Astrocyte (in vitro differentiated cells and primary cell): ENCODE data around the gene EPHA2. TPM values are rescaled to one million over a fixed set of nuclear protein-coding genes. Genes with fewer than 3 reads are reported as not detected.

ENCODE experiments used
- DNase-seq: peaks from one replicate; pipeline ENCODE4 v3.0.0-alpha.2; 2010; ENCODE audit warnings: low read depth
- FAIRE-seq: peaks from 2 replicates; lab custom pipeline; 2011; peaks lifted over from hg19 to GRCh38; lab: Jason Lieb, UNC
- H2AFZ ChIP-seq: 2 replicates; pipeline ENCODE4 v1.6.0; 2012; ENCODE audit warnings: low read depth, low read length, inconsistent platforms
- H3K27ac ChIP-seq: 2 replicates; pipeline ENCODE4 v1.5.1; 2011; ENCODE audit warnings: low read depth, low read length, inconsistent platforms
- H3K27me3 ChIP-seq: 2 replicates; pipeline ENCODE4 v1.6.0; 2011; ENCODE audit warnings: low read length, inconsistent platforms; ENCODE audit not compliant: insufficient read depth
- H3K36me3 ChIP-seq: 2 replicates; pipeline ENCODE4 v1.5.1; 2011; ENCODE audit warnings: low read length, inconsistent platforms; ENCODE audit not compliant: insufficient read depth
- H3K4me1 ChIP-seq: 2 replicates; pipeline ENCODE4 v1.5.1; 2011; ENCODE audit warnings: low read length, inconsistent platforms; ENCODE audit not compliant: insufficient read depth
- H3K4me2 ChIP-seq: 2 replicates; pipeline ENCODE4 v1.6.0; 2012; ENCODE audit warnings: low read length, inconsistent platforms
- H3K4me3 ChIP-seq: 2 replicates; pipeline ENCODE4 v1.5.1; 2011; ENCODE audit warnings: low read depth, mild to moderate bottlenecking, low read length, inconsistent platforms; ENCODE audit not compliant: insufficient read depth
- H3K79me2 ChIP-seq: 2 replicates; pipeline ENCODE4 v1.6.0; 2012; ENCODE audit warnings: mild to moderate bottlenecking, low read length, inconsistent platforms; ENCODE audit not compliant: insufficient read depth
- H3K9ac ChIP-seq: 2 replicates; pipeline ENCODE4 v1.6.0; 2012; ENCODE audit warnings: mild to moderate bottlenecking, low read length, inconsistent platforms
- H3K9me3 ChIP-seq: 2 replicates; pipeline ENCODE4 v1.5.1; 2012; ENCODE audit warnings: low read depth, mild to moderate bottlenecking, low read length, inconsistent platforms; ENCODE audit not compliant: insufficient read depth
- H4K20me1 ChIP-seq: 2 replicates; pipeline ENCODE4 v1.6.0; 2012; ENCODE audit warnings: low read length, inconsistent platforms; ENCODE audit not compliant: insufficient read depth
- H3K27ac Mint-ChIP-seq: one replicate; pipeline ENCODE4 v1.8.0; 2021; ENCODE audit warnings: mild to moderate bottlenecking, mixed read lengths; ENCODE audit not compliant: unreplicated experiment
- H3K27me3 Mint-ChIP-seq: one replicate; pipeline ENCODE4 v1.8.0; 2021; ENCODE audit warnings: low read depth, mixed read lengths; ENCODE audit not compliant: unreplicated experiment
- H3K36me3 Mint-ChIP-seq: one replicate; pipeline ENCODE4 v1.8.0; 2021; ENCODE audit warnings: low read depth, mixed read lengths; ENCODE audit not compliant: unreplicated experiment
- H3K4me1 Mint-ChIP-seq: one replicate; pipeline ENCODE4 v1.8.0; 2021; ENCODE audit warnings: low read depth, mixed read lengths; ENCODE audit not compliant: unreplicated experiment
- H3K4me3 Mint-ChIP-seq: one replicate; pipeline ENCODE4 v1.8.0; 2021; ENCODE audit warnings: mild to moderate bottlenecking, moderate library complexity, mixed read lengths; ENCODE audit not compliant: unreplicated experiment
- H3K9me3 Mint-ChIP-seq: one replicate; pipeline ENCODE4 v1.8.0; 2021; ENCODE audit warnings: mild to moderate bottlenecking, mixed read lengths; ENCODE audit not compliant: unreplicated experiment
- CTCF ChIP-seq: IDR thresholded peaks from 2 replicates; pipeline ENCODE4 v1.5.1; 2011; ENCODE audit warnings: low read depth, mild to moderate bottlenecking, inconsistent platforms, low read length, moderate library complexity; ENCODE audit not compliant: insufficient read depth
- EZH2 ChIP-seq: IDR thresholded peaks from 2 replicates; pipeline ENCODE4 v1.6.1; 2012; ENCODE audit warnings: mild to moderate bottlenecking, low read length, inconsistent platforms; ENCODE audit not compliant: insufficient read depth
- total RNA-seq: library from RNA; stranded (reverse); gene quantifications from 2 replicates; pipeline ENCODE4 v1.2.1, GENCODE V29; 2021

The EPHA2 gene
- total RNA-seq, 1 donor from 2014 or later, result 140 TPM

GRCh38 chr1:16116002-16116401, 39.9 kb downstream of the EPHA2 start:
- H3K4me3 Mint-ChIP-seq, result no peak overlapping the region
- Histone ChIP-seq H3K79me2 (no peaks in the 10 kb centered on the region), H3K9ac (no peak overlapping the region), H3K4me1 (peaks cover 34% of the 10 kb centered on the region), H3K4me2 (no peak overlapping the region), H2AFZ (no peak overlapping the region), H3K4me3 (no peak overlapping the region), H3K36me3 (no peaks in the 10 kb centered on the region), H3K9me3 (no peaks in the 10 kb centered on the region), H4K20me1 (no peaks in the 10 kb centered on the region), H3K27ac (no peak overlapping the region), H3K27me3 (no peaks in the 10 kb centered on the region)
- no peaks in the 10 kb centered on the region for H3K9me3 Mint-ChIP-seq
- no peak for TF ChIP-seq EZH2
- no peak for TF ChIP-seq CTCF
- H3K4me1 Mint-ChIP-seq, result peaks cover 36% of the 10 kb centered on the region
- no peaks in the 10 kb centered on the region for H3K27me3 Mint-ChIP-seq
- H3K27ac Mint-ChIP-seq, result no peak overlapping the region
- H3K36me3 Mint-ChIP-seq, result peaks cover 5% of the 10 kb centered on the region
- FAIRE-seq (no peak), DNase-seq (no peak)

GRCh38 chr1:16115468-16115983, 40.3 kb downstream of the EPHA2 start:
- no peak for DNase-seq
- Histone ChIP-seq H3K4me2 (no peak overlapping the region), H3K27me3 (no peaks in the 10 kb centered on the region), H3K9me3 (no peaks in the 10 kb centered on the region), H4K20me1 (no peaks in the 10 kb centered on the region), H3K4me3 (no peak overlapping the region), H3K79me2 (no peaks in the 10 kb centered on the region), H3K27ac (no peak overlapping the region), H3K4me1 (peaks cover 34% of the 10 kb centered on the region), H3K36me3 (no peaks in the 10 kb centered on the region), H3K9ac (no peak overlapping the region), H2AFZ (no peak overlapping the region)
- Mint-ChIP-seq H3K27ac (no peak overlapping the region), H3K9me3 (no peaks in the 10 kb centered on the region), H3K4me3 (no peak overlapping the region), H3K36me3 (peaks cover 2% of the 10 kb centered on the region), H3K27me3 (no peaks in the 10 kb centered on the region), H3K4me1 (peaks cover 36% of the 10 kb centered on the region)
- TF ChIP-seq EZH2 (no peak), CTCF (no peak)
- no peak for FAIRE-seq
